DMS 273 (cell line): Measurements from ENCODE around the gene CLIC3.
A peak's percentile ranks its signal among the peaks of the same experiment; 100 is the strongest.

Source experiments
- DNase-seq: peaks from one replicate; lab custom pipeline; 2025; ENCODE audit not compliant: unreplicated experiment; lab: John Stamatoyannopoulos, UW

Gene CLIC3

GRCh38 chr9:137017791-137018497 lies 21.6 kb upstream of the CLIC3 start:
- no peak for DNase-seq

DNA sequence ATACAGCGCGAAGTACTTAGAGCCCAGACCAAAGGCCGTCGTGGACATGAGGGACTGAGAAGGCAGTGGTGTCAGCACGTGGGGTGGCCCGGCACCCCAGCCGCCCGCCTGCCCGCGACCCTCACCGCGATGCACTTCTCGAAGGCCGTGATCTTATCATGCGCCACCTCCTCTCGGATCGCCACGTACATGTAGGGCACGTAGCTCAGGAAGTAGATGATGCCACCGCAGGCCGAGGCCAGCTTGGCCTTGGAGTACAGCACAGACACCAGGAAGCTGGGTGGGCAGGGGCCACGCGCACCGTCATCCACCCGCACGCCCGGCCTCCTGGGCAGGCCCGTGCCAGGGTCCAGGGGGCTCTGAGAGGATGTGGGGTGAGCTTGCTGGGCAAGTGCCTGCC lies 20.7 kb upstream of the CLIC3 start:
- DNase-seq, result no peak

- DNase-seq, result no peak
Measured at GRCh38 chr9:137016436-137016835, 20.1 kb upstream of the CLIC3 start.

- DNase-seq, result no peak
Measured at GRCh38 chr9:137015976-137016375, 19.6 kb upstream of the CLIC3 start.

DNA sequence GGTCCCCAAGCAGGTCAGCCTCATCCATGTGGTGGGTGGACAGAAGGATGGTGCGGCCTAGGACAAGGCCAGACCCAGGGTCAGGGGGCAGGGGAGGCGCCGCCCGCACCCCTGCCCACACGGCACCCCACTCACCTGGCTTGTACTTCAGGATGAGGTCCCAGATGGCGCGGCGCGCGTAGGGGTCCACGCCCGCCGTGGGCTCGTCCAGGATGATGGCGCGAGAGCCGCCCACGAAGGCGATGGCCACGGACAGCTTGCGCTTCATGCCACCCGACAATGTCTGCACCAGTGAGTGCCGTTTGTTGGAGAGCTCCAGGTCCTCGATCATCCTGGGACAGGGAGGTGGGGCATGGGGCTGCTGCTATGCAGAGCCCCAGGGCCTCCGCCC lies 19.2 kb upstream of the CLIC3 start:
- DNase-seq, result no peak

GRCh38 chr9:137014776-137015539 lies 18.6 kb upstream of the CLIC3 start:
- DNase-seq, result no peak

DNA sequence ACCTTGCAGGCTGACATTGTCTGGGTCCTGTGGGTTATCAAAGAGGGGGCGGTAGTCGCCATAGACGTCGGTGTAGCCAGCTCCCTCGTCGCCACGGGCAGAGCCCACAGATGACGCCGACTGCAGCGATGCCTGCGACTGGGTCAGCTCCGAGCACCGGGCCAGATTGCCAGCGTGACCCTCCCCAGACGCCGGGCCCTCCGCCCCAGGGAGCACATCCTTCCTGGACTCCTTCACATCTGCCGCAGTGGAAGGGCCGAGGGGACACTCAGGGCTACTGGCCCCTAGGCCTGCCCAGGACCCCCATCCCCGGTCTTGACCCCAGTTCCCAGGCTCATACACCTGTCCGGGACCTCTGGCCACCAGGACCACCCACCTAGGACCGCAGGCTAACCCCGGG lies 17.8 kb upstream of the CLIC3 start:
- no peak for DNase-seq

DNA sequence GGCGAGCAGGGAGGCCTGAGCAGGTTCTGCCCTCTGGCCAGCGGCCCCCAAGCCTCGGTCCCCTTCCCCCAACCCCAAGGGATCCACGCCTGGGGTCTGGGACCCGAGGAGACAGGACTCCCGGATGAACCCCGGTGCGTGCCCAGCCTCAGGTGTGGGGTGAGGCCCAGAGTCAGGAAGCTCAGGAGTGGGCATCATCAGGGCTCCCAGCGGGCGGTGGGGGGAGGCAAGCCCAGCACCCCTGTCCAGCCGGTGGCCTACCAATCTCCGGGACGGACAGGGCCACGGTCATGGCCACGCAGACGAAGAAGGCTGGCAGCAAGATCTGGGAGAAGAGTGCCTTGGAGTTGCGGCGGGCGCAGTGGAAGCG lies 17.2 kb upstream of the CLIC3 start:
- no peak for DNase-seq

- DNase-seq, result no peak
Measured at GRCh38 chr9:137012694-137013570, 16.6 kb upstream of the CLIC3 start.

DNA sequence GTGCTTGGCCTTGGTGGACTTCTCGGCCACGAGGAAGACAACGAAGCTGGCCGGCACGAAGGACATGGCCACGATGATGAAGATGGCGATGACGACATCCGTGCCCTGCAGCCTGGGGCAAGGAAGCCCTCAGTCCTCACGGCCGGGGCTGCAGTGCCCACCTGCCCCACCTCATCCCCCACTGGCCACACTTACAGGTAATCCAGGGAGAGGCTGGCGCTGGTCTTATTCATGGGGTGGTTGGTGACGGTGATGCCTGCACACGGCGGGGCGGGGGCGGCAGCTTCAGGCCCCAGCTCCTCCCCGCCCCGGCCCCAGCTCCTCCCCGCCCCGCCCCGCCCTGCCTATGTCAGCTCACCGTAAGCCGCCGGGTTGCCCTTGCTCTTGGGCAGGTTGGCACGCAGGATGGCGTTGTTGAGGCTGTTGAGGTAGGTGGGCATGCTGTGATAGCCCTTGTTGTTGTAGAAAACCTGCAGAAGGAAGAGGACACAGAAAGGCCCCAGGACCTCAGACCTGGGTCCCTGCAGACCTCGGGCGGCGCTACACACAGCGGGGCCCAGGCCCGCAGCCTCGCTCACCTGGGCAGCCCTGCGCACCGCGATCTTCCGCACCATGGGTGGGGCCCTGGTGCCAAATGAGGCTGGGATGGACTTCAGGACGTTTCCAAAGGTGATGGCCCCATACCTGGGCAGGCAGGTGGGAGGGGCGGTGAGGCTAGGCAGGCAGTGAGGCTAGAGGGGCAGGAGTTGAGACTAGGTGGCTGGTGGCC lies 15.7 kb upstream of the CLIC3 start:
- no peak for DNase-seq

GRCh38 chr9:137011156-137011555 lies 14.8 kb upstream of the CLIC3 start:
- no peak for DNase-seq

DNA sequence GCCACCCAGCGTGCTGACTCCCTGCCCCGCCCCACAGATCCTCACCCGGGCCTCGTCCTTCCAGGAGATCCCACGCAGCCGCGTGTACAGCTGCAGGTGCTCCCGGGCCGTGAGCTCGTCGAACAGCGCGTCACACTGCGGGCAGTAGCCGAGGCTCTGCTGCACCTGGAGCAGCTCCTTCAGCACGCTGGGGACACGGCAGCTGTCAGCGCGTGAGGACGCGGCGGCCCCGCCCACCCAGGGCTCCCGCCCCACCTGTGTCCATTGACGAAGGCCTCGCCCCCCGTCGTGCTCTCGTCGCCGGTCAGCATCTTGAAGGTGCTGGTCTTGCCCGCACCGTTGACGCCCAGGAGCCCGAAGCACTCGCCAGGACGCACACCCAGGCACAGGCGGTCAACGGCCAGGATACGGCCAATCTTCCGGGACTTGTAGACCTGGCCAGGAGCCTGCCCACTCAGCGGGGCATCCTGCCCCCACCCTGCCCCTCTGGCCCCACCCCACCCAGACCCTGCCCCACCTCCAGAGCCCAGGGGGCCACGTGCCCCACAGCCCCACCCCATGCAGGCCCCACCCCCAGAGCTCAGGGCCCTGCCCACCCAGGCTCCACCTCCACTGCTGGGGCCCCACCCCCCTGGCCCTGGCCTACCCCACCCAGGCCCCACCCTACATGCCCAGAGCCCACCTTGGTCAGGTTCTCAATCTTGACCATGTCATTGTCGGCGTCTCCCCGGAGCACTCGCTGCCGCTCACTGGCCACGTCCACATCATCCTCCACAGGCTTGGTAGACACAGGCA lies 13.8 kb upstream of the CLIC3 start:
- no peak for DNase-seq

DNA sequence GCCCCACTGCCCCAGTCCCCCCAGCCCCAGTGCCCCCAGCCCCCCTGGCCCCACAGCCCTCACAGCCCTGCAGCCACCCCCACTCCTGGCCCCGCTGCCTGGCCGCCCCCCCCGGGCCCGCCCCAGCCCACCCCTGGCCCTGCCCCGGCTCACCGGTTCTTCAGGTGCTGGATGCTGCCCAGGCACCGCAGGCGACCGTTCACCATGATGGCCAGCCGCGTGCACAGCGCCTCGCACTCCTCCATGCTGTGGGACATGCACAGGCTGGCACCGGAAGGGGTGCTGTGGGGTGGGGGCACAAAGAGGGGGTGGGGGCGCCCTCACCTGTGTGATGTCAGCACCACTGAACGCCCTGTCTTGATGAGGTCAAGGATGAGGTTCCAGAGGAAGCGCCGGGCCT lies 12.8 kb upstream of the CLIC3 start:
- no peak for DNase-seq

DNA sequence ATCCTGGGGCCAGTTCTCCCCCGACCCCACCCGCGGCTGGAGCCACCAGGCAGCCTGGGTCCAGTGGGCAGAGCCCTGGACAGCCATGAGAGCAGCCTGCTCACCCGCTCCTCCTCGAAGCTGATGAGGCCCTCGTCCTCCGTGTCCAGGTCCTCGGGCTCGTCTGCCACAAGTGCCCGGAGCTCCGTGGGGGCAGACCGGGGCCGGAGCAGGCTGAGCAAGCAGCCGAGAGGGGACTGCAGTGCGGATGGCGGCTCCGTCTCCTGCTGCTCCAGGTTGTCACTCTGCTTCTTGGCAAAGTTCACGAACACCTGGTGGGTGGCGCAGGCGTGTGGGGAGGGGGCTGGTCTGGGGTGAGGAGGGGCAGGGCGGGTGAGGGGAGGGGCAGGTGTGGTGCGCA lies 11.9 kb upstream of the CLIC3 start:
- DNase-seq, result no peak

DNA sequence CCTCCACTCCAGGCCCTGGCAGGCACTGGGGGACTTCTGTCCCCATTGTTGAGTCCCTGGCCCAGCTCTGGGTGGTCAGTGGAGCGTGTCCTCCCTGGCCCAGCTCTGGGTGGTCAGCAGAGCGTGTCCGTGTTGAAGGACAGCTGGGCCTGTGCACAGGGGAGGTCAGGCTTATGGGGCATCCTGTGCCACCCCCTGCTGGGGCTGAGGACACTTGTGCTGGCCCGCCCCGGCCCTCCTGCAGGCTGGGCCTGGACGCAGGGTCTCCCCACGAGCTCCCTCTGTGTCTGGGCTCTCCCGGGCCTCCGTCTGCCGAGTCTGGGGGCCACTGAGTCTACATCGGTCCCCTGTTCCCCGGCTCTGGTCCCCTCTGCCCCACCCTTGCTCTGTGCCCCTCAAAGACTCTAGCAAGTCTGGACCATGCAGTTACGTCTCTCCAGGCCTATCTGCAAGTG lies 11.5 kb upstream of the CLIC3 start:
- DNase-seq, result no peak

GRCh38 chr9:137007108-137007815 lies 10.9 kb upstream of the CLIC3 start:
- peak; percentile 85 for DNase-seq

- DNase-seq, result no peak
Measured at GRCh38 chr9:137006116-137007003, 10.0 kb upstream of the CLIC3 start.

DNA sequence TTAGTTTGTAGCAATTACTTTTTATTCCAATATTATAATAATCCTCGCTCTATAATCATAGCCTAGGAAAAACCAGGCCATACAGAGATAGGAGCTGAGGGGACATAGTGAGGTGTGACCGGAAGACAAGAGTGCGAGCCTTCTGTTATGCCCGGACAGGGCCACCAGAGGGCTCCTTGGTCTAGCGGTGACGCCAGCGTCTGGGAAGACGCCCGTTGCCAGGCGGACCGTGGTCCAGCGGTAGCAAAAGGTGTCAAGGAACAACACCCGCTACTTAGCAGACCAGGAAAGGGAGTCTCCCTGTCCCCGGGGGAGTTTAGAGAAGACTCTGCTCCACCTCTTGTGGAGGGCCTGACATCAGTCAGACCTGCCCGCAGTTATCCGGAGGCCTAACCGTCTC lies 7.9 kb upstream of the CLIC3 start:
- peak; percentile 32 for DNase-seq

- no peak for DNase-seq
Measured at GRCh38 chr9:137002646-137003041, 6.3 kb upstream of the CLIC3 start.
